Endothelial cell of umbilical vein (primary cell): ENCODE results near the gene MLPH. TPM values are rescaled to one million over a fixed set of nuclear protein-coding genes. Genes with fewer than 3 reads are reported as not detected.

Experiments
- BruUV-seq: library from RNA; stranded (reverse); fragments of 400-500 nt; replicated peaks from 2 replicates; lab custom pipeline; 2021; lab: Mats Ljungman, UMichigan
- CTCF ChIA-PET: fragments of 300-600, 350-600 bp; sonication (Branson Sonifier 250); formaldehyde crosslinking; loops from one replicate; lab custom pipeline; 2021; ENCODE audit warnings: antibody characterized with exemption, inconsistent platforms; lab: Charles Lee
- POLR2A ChIA-PET: fragments of 300-600, 350-600 bp; sonication (Branson Sonifier 250); formaldehyde crosslinking; loops from one replicate; lab custom pipeline; 2021; ENCODE audit warnings: antibody characterized with exemption, inconsistent platforms; lab: Charles Lee
- DNase-seq: peaks from one replicate; pipeline ENCODE4 v3.0.0-alpha.2; 2011; ENCODE audit warnings: low read depth, low spot score
- FAIRE-seq: peaks from 2 replicates; lab custom pipeline; 2011; peaks lifted over from hg19 to GRCh38; lab: Jason Lieb, UNC
- H2AFZ ChIP-seq: 2 replicates; pipeline ENCODE4 v1.6.0; 2012; ENCODE audit warnings: low read depth, low read length, control low read depth, inconsistent platforms
- H3K27ac ChIP-seq: 2 replicates; pipeline ENCODE4 v1.5.1; 2011; ENCODE audit warnings: low read depth, mild to moderate bottlenecking, control low read depth, low read length, moderate library complexity; ENCODE audit not compliant: insufficient read depth
- H3K27me3 ChIP-seq, 2 experiments: 2 replicates each; pipeline versions ENCODE4 v1.6.0 to v1.6.1; 2011; ENCODE audit warnings: low read length in 2 of 2, mixed read lengths in 1 of 2; ENCODE audit not compliant: control insufficient read depth in 2 of 2, insufficient read depth in 2 of 2
- H3K36me3 ChIP-seq, 2 experiments: 2 replicates in 1 of 2; 3 replicates in 1 of 2; pipeline ENCODE4 v1.5.1; 2011; ENCODE audit warnings: low read length in 2 of 2, mild to moderate bottlenecking in 1 of 2, moderate library complexity in 1 of 2; ENCODE audit not compliant: control insufficient read depth in 2 of 2, insufficient read depth in 2 of 2; ENCODE audit errors: extremely low read depth in 1 of 2
- H3K4me1 ChIP-seq: 3 replicates; pipeline ENCODE4 v1.5.1; 2011; ENCODE audit warnings: mild to moderate bottlenecking, low read length; ENCODE audit not compliant: control insufficient read depth, insufficient read depth; ENCODE audit errors: extremely low read depth
- H3K4me2 ChIP-seq: 2 replicates; pipeline ENCODE4 v1.6.1; 2011; ENCODE audit warnings: low read length, control low read depth, mixed read lengths; ENCODE audit not compliant: insufficient read depth
- H3K4me3 ChIP-seq, 3 experiments: fragments of 200-600 bp in 1 of 3; sonication (generic), shearing (Covaris generic) in 1 of 3; replicated peaks in 1 of 3; 2 replicates each; pipeline ENCODE4 v1.5.1; 2011 to 2016; ENCODE audit warnings: control low read depth in 3 of 3, low read length in 3 of 3, mild to moderate bottlenecking in 2 of 3, inconsistent platforms in 1 of 3, low read depth in 1 of 3, moderate library complexity in 1 of 3; ENCODE audit not compliant: insufficient read depth in 1 of 3
- H3K79me2 ChIP-seq: 2 replicates; pipeline ENCODE4 v1.6.0; 2012; ENCODE audit warnings: low read length, inconsistent platforms; ENCODE audit not compliant: control insufficient read depth, insufficient read depth
- H3K9ac ChIP-seq: replicated peaks from 2 replicates; pipeline ENCODE3; 2011; ENCODE audit warnings: low read length, control low read depth; ENCODE audit not compliant: insufficient read depth; ENCODE audit errors: extremely low read depth
- H3K9me1 ChIP-seq: replicated peaks from 3 replicates; pipeline ENCODE4 v1.6.0; 2011; ENCODE audit warnings: mild to moderate bottlenecking, low read length; ENCODE audit not compliant: control insufficient read depth, insufficient read depth; ENCODE audit errors: extremely low read depth
- H3K9me3 ChIP-seq: replicated peaks from 2 replicates; pipeline ENCODE4 v1.5.1; 2012; ENCODE audit warnings: low read length, inconsistent platforms; ENCODE audit not compliant: control insufficient read depth, insufficient read depth
- H4K20me1 ChIP-seq: replicated peaks from 2 replicates; pipeline ENCODE3; 2011; ENCODE audit warnings: mild to moderate bottlenecking, low read length; ENCODE audit not compliant: control insufficient read depth, insufficient read depth; ENCODE audit errors: extremely low read depth
- CTCF ChIP-seq, 2 donors: IDR thresholded peaks; 1 replicate in 1 of 2; 2 replicates in 1 of 2; pipeline ENCODE4 v1.5.1; 2011; ENCODE audit warnings: low read length in 2 of 2, mild to moderate bottlenecking in 2 of 2, moderate library complexity in 2 of 2, control low read depth in 1 of 2, inconsistent platforms in 1 of 2, low read depth in 1 of 2; ENCODE audit not compliant: insufficient read depth in 1 of 2; ENCODE audit errors: extremely low read depth in 1 of 2
- EZH2 ChIP-seq: IDR thresholded peaks from 2 replicates; pipeline ENCODE4 v1.6.1; 2012; ENCODE audit warnings: borderline replicate concordance, low read depth, mild to moderate bottlenecking, moderate library complexity, low read length, inconsistent platforms; ENCODE audit not compliant: severe bottlenecking
- FOS ChIP-seq: IDR thresholded peaks from 2 replicates; pipeline ENCODE4 v1.6.1; 2011; ENCODE audit warnings: mild to moderate bottlenecking, low read length, moderate library complexity, borderline replicate concordance; ENCODE audit not compliant: insufficient read depth
- GATA2 ChIP-seq: IDR thresholded peaks from 2 replicates; pipeline ENCODE4 v1.7.0; 2011; ENCODE audit warnings: low read depth, mild to moderate bottlenecking, moderate library complexity, mixed read lengths, low read length; ENCODE audit not compliant: insufficient read length, insufficient read depth
- JUN ChIP-seq: IDR thresholded peaks from 2 replicates; pipeline ENCODE4 v1.6.1; 2011; ENCODE audit warnings: borderline replicate concordance, low read depth; ENCODE audit not compliant: insufficient read length, insufficient read depth
- MAX ChIP-seq: IDR thresholded peaks from 2 replicates; pipeline ENCODE4 v1.6.1; 2011; ENCODE audit not compliant: insufficient read depth, insufficient read length
- MYC ChIP-seq: IDR thresholded peaks from one replicate; pipeline ENCODE4 v1.6.1; 2011; ENCODE audit warnings: mild to moderate bottlenecking, low read depth, low read length
- POLR2A ChIP-seq: IDR thresholded peaks from 2 replicates; pipeline ENCODE4 v1.6.1; 2012; ENCODE audit warnings: low read depth, mild to moderate bottlenecking, control low read depth, low read length
- POLR2AphosphoS5 ChIP-seq: IDR thresholded peaks from 2 replicates; pipeline ENCODE4 v1.6.1; 2012; ENCODE audit warnings: low read depth, mild to moderate bottlenecking, control low read depth, low read length, moderate library complexity; ENCODE audit not compliant: insufficient read depth
- dilution Hi-C: fragments of 300-500 bp; cut with MboI; formaldehyde crosslinking; loops from one replicate; pipeline ENCODE4 v1.15.0; 2019; ENCODE audit warnings: low sequenced_read_pairs; ENCODE audit not compliant: extremely low pct_ligation_motif_present
- intact Hi-C: fragments of 100-400 bp; cut with micrococcal nuclease; formaldehyde crosslinking; loops from one replicate; pipeline ENCODE4 v1.10.0; 2022
- polyA plus RNA-seq, 4 experiments: library from polyadenylated mRNA; depleted of rRNA in 3 of 4; stranded (reverse) in 3 of 4; unstranded in 1 of 4; fragments of >200 nt; gene quantifications; 2 replicates each; pipeline versions ENCODE4 v1.2.1 to v1.2.3, GENCODE V29; 2011 to 2012; ENCODE audit warnings: missing spikeins in 1 of 4
- total RNA-seq: library from RNA; stranded (reverse); gene quantifications from 2 replicates; pipeline ENCODE4 v1.2.3, GENCODE V29; 2021

MLPH gene
- total and polyA plus RNA-seq, 2 donors (not counting 3 experiments of a cell fraction or from before 2014, with no cell fraction given), result not detected

- TF ChIP-seq MYC, result no peak
- TF ChIP-seq MAX, result no peak
- no peak for TF ChIP-seq POLR2AphosphoS5
- no peak for TF ChIP-seq JUN
- no peak for TF ChIP-seq GATA2
- TF ChIP-seq FOS, result no peak
- TF ChIP-seq POLR2A, result no peak
- TF ChIP-seq CTCF (IDR thresholded peaks at IDR 0.05; ENCODE audit: extremely low read depth in 1 of 2, insufficient read depth in 1 of 2, low read depth in 1 of 2, low read length in 2 of 2), result no peak
- no peak for TF ChIP-seq EZH2
- Histone ChIP-seq H2AFZ (no peak overlapping the region), H3K79me2 (no peaks in the 10 kb centered on the region), H3K4me2 (no peak overlapping the region), H3K27ac (no peak overlapping the region), H4K20me1 (no peaks in the 10 kb centered on the region), H3K4me1 (no peaks in the 10 kb centered on the region), H3K4me3 (no peak overlapping the region), H3K9me1 (no peaks in the 10 kb centered on the region), H3K9ac (no peak overlapping the region), H3K27me3 (peaks cover 0 to 2% of the 10 kb centered on the region in 2 experiments), H3K9me3 (no peaks in the 10 kb centered on the region), H3K36me3 (no peaks in the 10 kb centered on the region)
- POLR2A ChIA-PET, result no interaction called here
- intact Hi-C loops, result no loop called here
- CTCF ChIA-PET, result no interaction called here
- BruUV-seq, result no TSS peak
- dilution Hi-C loops, result no loop called here
- DNase-seq (no peak), FAIRE-seq (no peak)
Observed at GRCh38 chr2:237588044-237588696, 101.1 kb downstream of the MLPH start.
